Measurements from ENCODE around the gene ACTG2. TPM values are rescaled to one million over a fixed set of nuclear protein-coding genes. Genes with fewer than 3 reads are reported as not detected.

The ACTG2 gene
- total and polyA plus RNA-seq, 2 donors from 2014 or later: 6.6 to 13.7 TPM

DNA sequence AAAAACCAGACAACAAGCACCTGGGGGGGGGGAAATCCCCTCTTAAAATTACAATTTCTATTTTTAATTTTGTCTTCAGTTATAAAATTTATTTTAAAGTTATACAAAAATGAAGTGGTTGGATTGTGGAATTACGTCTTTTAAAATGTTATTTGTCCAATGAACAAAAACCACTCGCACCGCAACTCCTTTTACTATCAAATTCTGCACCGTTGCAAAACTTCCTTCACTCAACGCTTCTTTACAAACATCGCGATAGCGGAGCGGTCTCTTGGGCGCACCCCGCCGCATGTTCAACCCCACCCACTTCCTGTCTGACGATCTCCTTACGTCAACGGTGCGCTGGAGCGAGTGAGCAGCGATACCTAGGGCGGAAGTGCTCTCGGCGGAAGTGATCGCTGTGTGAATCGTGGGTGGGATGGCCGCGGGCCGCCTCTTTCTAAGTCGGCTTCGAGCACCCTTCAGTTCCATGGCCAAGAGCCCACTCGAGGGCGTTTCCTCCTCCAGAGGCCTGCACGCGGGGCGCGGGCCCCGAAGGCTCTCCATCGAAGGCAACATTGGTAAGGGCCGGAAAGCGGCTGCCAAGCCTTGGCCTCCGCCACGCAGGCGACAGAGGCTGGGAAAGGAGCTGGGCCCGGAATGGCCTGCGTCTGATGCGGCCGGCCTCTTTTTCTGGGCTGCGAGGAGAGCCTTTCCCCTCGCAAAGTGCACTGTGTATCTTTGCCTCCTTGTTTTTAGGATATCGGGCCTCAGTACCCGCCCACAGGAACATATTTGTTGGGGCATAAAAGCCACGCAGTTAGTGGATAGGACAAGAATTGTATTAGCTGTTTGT lies 33.9 kb downstream of the ACTG2 start, which contains the start of gene DGUOK:
Gene DGUOK, plus strand, starts transcription at position 388 of the 835 bp plus-strand sequence. Its CDS starts 31 bp downstream, at position 419.
- Histone ChIP-seq H3K27ac (ENCODE audit: low read depth in 2 of 2, low read length in 2 of 2) (peak within 1 kb of the TSS; percentile 88 to 95), H3K4me1 (ENCODE audit: control insufficient read depth in 2 of 3, insufficient read depth in 2 of 3, low read depth in 1 of 3, low read length in 3 of 3) (peaks cover 0 to 9% (median 0%) of the 10 kb centered on the region in 3 donors), H3K9me3 (ENCODE audit: control insufficient read depth in 2 of 3, insufficient read depth in 1 of 3, low read length in 3 of 3) (no peaks in the 10 kb centered on the region), H3K9ac (ENCODE audit: low read length in 3 of 3) (peak within 1 kb of the TSS; percentile 83 to 90 (median 87)), H3K27me3 (ENCODE audit: control insufficient read depth, insufficient read depth, low read length) (no peaks in the 10 kb centered on the region), H3K36me3 (ENCODE audit: control insufficient read depth in 2 of 3, insufficient read depth in 3 of 3, low read length in 3 of 3) (no peaks in the 10 kb centered on the region), H3K4me3 (ENCODE audit: low read length in 3 of 3) (peak within 1 kb of the TSS; percentile 83 to 89 (median 88))
- peak; percentile 88 for FAIRE-seq
- TF ChIP-seq CTCF (IDR thresholded peaks at IDR 0.05; ENCODE audit: borderline replicate concordance, extremely low read depth, insufficient read depth): no peak
- intact Hi-C loops (cut with DNase I): no loop called here
- DNase-seq: peak; percentile 98 to 100 (median 99)

GRCh38 chr2:73927344-73927743 lies 34.5 kb downstream of the ACTG2 start:
- Histone ChIP-seq H3K36me3 (ENCODE audit: control insufficient read depth in 2 of 3, insufficient read depth in 3 of 3, low read length in 3 of 3) (peaks cover 0 to under 1% (median 0%) of the 10 kb centered on the region in 3 donors), H3K9me3 (ENCODE audit: control insufficient read depth in 2 of 3, insufficient read depth in 1 of 3, low read length in 3 of 3) (no peaks in the 10 kb centered on the region), H3K27ac (ENCODE audit: low read depth in 2 of 2, low read length in 2 of 2) (peak overlapping the region; percentile 88 to 95), H3K4me1 (ENCODE audit: control insufficient read depth in 2 of 3, insufficient read depth in 2 of 3, low read depth in 1 of 3, low read length in 3 of 3) (peaks cover 0 to 9% (median 0%) of the 10 kb centered on the region in 3 donors), H3K9ac (ENCODE audit: low read length in 3 of 3) (peak overlapping the region; percentile 83 to 90 (median 87)), H3K27me3 (ENCODE audit: control insufficient read depth, insufficient read depth, low read length) (no peaks in the 10 kb centered on the region), H3K4me3 (ENCODE audit: low read length in 3 of 3) (peak overlapping the region; percentile 83 to 89 (median 88))
- FAIRE-seq: no peak
- intact Hi-C loops (cut with DNase I): no loop called here
- no peak for TF ChIP-seq CTCF (IDR thresholded peaks at IDR 0.05; ENCODE audit: borderline replicate concordance, extremely low read depth, insufficient read depth)
- no peak for DNase-seq

DNA sequence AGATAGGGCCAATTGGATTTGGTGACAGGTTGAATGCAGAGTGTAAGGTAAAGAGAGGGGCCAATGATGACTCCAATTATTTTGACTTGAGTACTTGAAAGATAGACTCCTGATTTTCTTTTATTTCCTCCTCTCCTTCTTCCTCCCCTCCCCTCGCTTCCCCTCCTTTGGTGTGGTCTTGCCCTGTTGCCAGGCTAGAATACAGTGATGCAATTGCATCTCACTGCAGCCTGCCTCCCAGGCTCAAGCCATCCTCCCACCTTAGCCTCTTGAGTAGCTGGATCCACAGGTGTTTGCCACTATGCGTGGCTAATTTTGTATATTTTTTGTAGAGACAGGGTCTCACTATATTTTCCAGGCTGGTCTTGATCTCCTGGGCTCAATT lies 36.1 kb downstream of the ACTG2 start:
- H3K4me1 ChIP-seq (ENCODE audit: control insufficient read depth in 2 of 3, insufficient read depth in 2 of 3, low read depth in 1 of 3, low read length in 3 of 3): peaks cover 0 to 9% (median 0%) of the 10 kb centered on the region in 3 donors
- FAIRE-seq (no peak), DNase-seq (no peak)
- peaks cover 0 to 11% (median 0%) of the 10 kb centered on the region in 3 donors for H3K36me3 ChIP-seq (ENCODE audit: control insufficient read depth in 2 of 3, insufficient read depth in 3 of 3, low read length in 3 of 3)
- H3K9ac ChIP-seq (ENCODE audit: low read length in 3 of 3): no peak overlapping the region
- H3K27me3 ChIP-seq (ENCODE audit: control insufficient read depth, insufficient read depth, low read length): no peaks in the 10 kb centered on the region
- no peak overlapping the region for H3K4me3 ChIP-seq (ENCODE audit: low read length in 3 of 3)
- H3K27ac ChIP-seq (ENCODE audit: low read depth in 2 of 2, low read length in 2 of 2): no peak overlapping the region
- intact Hi-C loops (cut with DNase I): no loop called here
- no peaks in the 10 kb centered on the region for H3K9me3 ChIP-seq (ENCODE audit: control insufficient read depth in 2 of 3, insufficient read depth in 1 of 3, low read length in 3 of 3)
- TF ChIP-seq CTCF (IDR thresholded peaks at IDR 0.05; ENCODE audit: borderline replicate concordance, extremely low read depth, insufficient read depth): no peak
